ENCODE data around the gene DUSP28. TPM values are rescaled to one million over a fixed set of nuclear protein-coding genes. Genes with fewer than 3 reads are reported as not detected.

The DUSP28 gene
- total and polyA plus RNA-seq, 2 donors from 2014 or later, result 5.9 to 7.0 TPM

DNA sequence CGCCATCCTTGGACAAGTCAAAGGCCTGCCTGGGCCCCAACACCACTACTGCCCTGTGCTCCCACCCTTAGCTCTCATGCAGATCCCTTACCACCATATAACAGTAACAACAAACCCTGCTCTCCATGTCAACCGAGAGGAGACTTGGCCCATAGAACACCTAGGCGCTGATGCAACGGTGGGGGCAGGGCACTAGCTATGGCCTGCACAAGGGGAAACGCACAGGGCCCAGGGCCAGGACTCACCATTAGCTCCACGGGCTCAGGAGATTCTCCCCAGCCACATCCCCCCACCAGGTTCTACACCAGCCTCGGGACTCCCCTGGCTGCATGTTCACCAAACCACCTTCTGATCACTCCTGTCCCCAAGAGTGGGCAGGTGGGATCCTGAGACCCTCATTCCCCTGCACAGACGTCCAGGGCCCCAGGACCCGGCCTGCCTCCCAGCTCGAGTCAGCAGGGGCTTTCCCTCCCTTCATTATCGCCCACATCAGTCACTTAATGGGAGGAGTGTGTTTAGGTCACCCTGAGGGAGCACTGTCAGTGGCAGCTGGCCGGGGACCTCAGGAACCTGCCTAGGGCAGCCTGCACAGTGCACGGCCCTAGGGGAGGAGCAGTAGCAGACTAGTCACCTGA, 31.6 kb upstream of the DUSP28 start:
- Histone ChIP-seq H3K4me3 (ENCODE audit: low read length in 3 of 3) (no peak overlapping the region), H3K9ac (ENCODE audit: low read length in 3 of 3) (no peak overlapping the region), H3K27me3 (ENCODE audit: control insufficient read depth, insufficient read depth, low read length) (no peaks in the 10 kb centered on the region), H3K36me3 (ENCODE audit: control insufficient read depth in 2 of 3, insufficient read depth in 3 of 3, low read length in 3 of 3) (peaks cover 0 to 10% (median 0%) of the 10 kb centered on the region in 3 donors), H3K4me1 (ENCODE audit: control insufficient read depth in 2 of 3, insufficient read depth in 2 of 3, low read depth in 1 of 3, low read length in 3 of 3) (no peaks in the 10 kb centered on the region), H3K9me3 (ENCODE audit: control insufficient read depth in 2 of 3, insufficient read depth in 1 of 3, low read length in 3 of 3) (peaks cover 2 to 15% (median 6%) of the 10 kb centered on the region in 3 donors), H3K27ac (ENCODE audit: low read depth in 2 of 2, low read length in 2 of 2) (no peak overlapping the region)
- TF ChIP-seq, protein P1, sequence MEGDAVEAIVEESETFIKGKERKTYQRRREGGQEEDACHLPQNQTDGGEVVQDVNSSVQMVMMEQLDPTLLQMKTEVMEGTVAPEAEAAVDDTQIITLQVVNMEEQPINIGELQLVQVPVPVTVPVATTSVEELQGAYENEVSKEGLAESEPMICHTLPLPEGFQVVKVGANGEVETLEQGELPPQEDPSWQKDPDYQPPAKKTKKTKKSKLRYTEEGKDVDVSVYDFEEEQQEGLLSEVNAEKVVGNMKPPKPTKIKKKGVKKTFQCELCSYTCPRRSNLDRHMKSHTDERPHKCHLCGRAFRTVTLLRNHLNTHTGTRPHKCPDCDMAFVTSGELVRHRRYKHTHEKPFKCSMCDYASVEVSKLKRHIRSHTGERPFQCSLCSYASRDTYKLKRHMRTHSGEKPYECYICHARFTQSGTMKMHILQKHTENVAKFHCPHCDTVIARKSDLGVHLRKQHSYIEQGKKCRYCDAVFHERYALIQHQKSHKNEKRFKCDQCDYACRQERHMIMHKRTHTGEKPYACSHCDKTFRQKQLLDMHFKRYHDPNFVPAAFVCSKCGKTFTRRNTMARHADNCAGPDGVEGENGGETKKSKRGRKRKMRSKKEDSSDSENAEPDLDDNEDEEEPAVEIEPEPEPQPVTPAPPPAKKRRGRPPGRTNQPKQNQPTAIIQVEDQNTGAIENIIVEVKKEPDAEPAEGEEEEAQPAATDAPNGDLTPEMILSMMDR (IDR thresholded peaks at IDR 0.05; ENCODE audit: borderline replicate concordance, extremely low read depth, insufficient read depth), result no peak
- peak in 2 of 5 donors; percentile 9 to 43 for DNase-seq
- intact Hi-C loops (cut with DNase I), result no loop called here
- no peak for FAIRE-seq

DNA sequence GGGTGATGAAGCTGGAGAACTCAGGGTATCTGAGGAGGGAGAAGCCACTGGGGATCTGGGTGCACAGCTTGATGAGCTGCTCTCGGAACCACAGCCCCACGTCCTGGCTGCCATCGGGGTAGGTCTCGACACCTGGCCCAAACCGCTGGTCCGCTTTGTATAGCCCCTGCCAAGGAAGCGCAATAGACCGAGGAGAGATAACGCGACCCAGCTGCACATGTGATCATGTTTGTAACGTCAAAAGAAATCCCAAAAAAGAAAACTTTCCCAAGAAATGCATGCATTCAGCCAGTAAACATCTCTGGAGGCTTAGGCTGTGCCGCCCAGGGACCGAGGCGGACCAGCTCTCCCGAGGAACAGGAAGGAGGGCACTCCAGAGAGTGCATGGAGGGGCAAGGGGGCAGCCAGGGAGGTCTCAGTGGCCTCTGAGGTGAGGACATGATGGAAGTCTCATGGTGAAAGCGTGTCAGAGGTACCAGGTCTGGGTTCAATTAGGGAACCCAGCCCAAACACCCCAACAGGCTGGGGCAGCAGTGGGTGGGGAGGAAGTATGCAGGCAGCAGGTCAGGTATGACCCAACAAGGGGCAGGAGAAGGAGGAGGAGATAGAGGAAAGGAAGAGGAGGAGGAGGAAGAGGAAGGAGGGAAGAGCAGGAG, 30.7 kb upstream of the DUSP28 start:
- FAIRE-seq (no peak), DNase-seq (peak in 3 of 5 donors; percentile 5 to 42 (median 15))
- no peak overlapping the region for H3K27ac ChIP-seq (ENCODE audit: low read depth in 2 of 2, low read length in 2 of 2)
- H3K4me1 ChIP-seq (ENCODE audit: control insufficient read depth in 2 of 3, insufficient read depth in 2 of 3, low read depth in 1 of 3, low read length in 3 of 3), result no peaks in the 10 kb centered on the region
- H3K4me3 ChIP-seq (ENCODE audit: low read length in 3 of 3), result no peak overlapping the region
- no peaks in the 10 kb centered on the region for H3K27me3 ChIP-seq (ENCODE audit: control insufficient read depth, insufficient read depth, low read length)
- H3K9me3 ChIP-seq (ENCODE audit: control insufficient read depth in 2 of 3, insufficient read depth in 1 of 3, low read length in 3 of 3), result peaks cover 2 to 15% (median 6%) of the 10 kb centered on the region in 3 donors
- H3K36me3 ChIP-seq (ENCODE audit: control insufficient read depth in 2 of 3, insufficient read depth in 3 of 3, low read length in 3 of 3), result peaks cover 0 to 10% (median 0%) of the 10 kb centered on the region in 3 donors
- no peak overlapping the region for H3K9ac ChIP-seq (ENCODE audit: low read length in 3 of 3)
- TF ChIP-seq, protein P1 (IDR thresholded peaks at IDR 0.05; ENCODE audit: borderline replicate concordance, extremely low read depth, insufficient read depth), result no peak
- intact Hi-C loops (cut with DNase I), result no loop called here

DNA sequence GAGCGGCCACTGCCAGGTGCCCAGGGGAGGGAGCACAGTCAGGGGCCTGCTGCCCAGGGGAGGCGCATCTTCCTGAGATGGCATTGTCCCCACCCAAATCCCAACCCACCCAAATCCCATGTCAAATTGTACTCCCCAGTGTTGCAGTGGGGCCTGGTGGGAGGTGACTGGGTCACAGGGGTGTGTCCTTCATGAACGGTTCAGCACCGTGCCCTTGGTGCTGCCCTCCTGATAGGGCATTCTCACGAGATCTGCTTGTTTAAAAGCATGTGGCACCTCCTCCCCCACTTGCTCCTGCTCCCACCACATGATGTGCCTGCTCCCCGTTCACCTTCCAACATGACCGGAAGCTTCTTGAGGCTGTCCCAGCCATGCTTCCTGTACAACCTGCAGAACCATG, 30.0 kb upstream of the DUSP28 start:
- peak in 1 of 5 donors; percentile 24 for DNase-seq
- Histone ChIP-seq H3K27me3 (ENCODE audit: control insufficient read depth, insufficient read depth, low read length) (no peaks in the 10 kb centered on the region), H3K4me1 (ENCODE audit: control insufficient read depth in 2 of 3, insufficient read depth in 2 of 3, low read depth in 1 of 3, low read length in 3 of 3) (no peaks in the 10 kb centered on the region), H3K27ac (ENCODE audit: low read depth in 2 of 2, low read length in 2 of 2) (no peak overlapping the region), H3K36me3 (ENCODE audit: control insufficient read depth in 2 of 3, insufficient read depth in 3 of 3, low read length in 3 of 3) (peaks cover 0 to 6% (median 0%) of the 10 kb centered on the region in 3 donors), H3K4me3 (ENCODE audit: low read length in 3 of 3) (no peak overlapping the region), H3K9ac (ENCODE audit: low read length in 3 of 3) (no peak overlapping the region), H3K9me3 (ENCODE audit: control insufficient read depth in 2 of 3, insufficient read depth in 1 of 3, low read length in 3 of 3) (peaks cover 2 to 15% (median 6%) of the 10 kb centered on the region in 3 donors)
- intact Hi-C loops (cut with DNase I), result no loop called here
- TF ChIP-seq, protein P1 (IDR thresholded peaks at IDR 0.05; ENCODE audit: borderline replicate concordance, extremely low read depth, insufficient read depth), result no peak
- FAIRE-seq, result no peak

All from kidney (tissue), 14 donors.